Esophagus muscularis mucosa (tissue), 4 donors: Measurements from ENCODE around the gene TMEM86A. TPM values are rescaled to one million over a fixed set of nuclear protein-coding genes. Genes with fewer than 3 reads are reported as not detected.

Experiments used
- DNase-seq: peaks from one replicate; pipeline ENCODE4 v3.0.0-alpha.2; 2017; ENCODE audit errors: extremely low spot score
- H3K27ac ChIP-seq, 4 donors: fragments of 200-600 bp; sonication (generic); replicated peaks in 1 of 4; 1 replicate in 3 of 4; 2 replicates in 1 of 4; pipeline ENCODE4 v1.5.1; 2016 to 2019; ENCODE audit warnings: mild to moderate bottlenecking in 1 of 4
- H3K27me3 ChIP-seq, 4 donors: fragments of 200-600 bp; sonication (generic); one replicate each; pipeline versions ENCODE4 v1.5.1 to v1.6.0; 2016 to 2019
- H3K36me3 ChIP-seq, 4 donors: fragments of 200-600 bp; sonication (generic); one replicate each; pipeline ENCODE4 v1.5.1; 2016 to 2019
- H3K4me1 ChIP-seq, 4 donors: fragments of 200-600 bp; sonication (generic); one replicate each; pipeline ENCODE4 v1.5.1; 2016 to 2019
- H3K4me3 ChIP-seq, 4 donors: fragments of 200-600 bp; sonication (generic); 1 replicate in 2 of 4; 2 replicates in 2 of 4; pipeline ENCODE4 v1.5.1; 2016 to 2019; ENCODE audit warnings: mild to moderate bottlenecking in 4 of 4, moderate library complexity in 1 of 4
- H3K9me3 ChIP-seq, 4 donors: fragments of 200-600 bp; sonication (generic); 1 replicate in 3 of 4; 2 replicates in 1 of 4; pipeline ENCODE4 v1.5.1; 2016 to 2019
- CTCF ChIP-seq, 3 experiments: fragments of 200-600 bp in 2 of 3; fragments of 450-650 bp in 1 of 3; sonication (generic) in 2 of 3; IDR thresholded peaks; one replicate each; pipeline ENCODE4 v1.5.1; 2017 to 2019; ENCODE audit warnings: antibody characterized with exemption in 3 of 3, mild to moderate bottlenecking in 2 of 3, moderate library complexity in 1 of 3
- EP300 ChIP-seq: sonication (generic); formaldehyde crosslinking; IDR thresholded peaks from one replicate; pipeline ENCODE4 v1.6.1; 2017; ENCODE audit warnings: antibody characterized with exemption
- POLR2A ChIP-seq: fragments of 450-650 bp; IDR thresholded peaks from one replicate; pipeline ENCODE4 v1.6.1; 2017; ENCODE audit warnings: antibody characterized with exemption, moderate library complexity, mild to moderate bottlenecking, low read depth
- POLR2AphosphoS5 ChIP-seq, 2 donors: sonication (generic); formaldehyde crosslinking; IDR thresholded peaks; one replicate each; pipeline ENCODE4 v1.6.1; 2017; ENCODE audit warnings: antibody characterized with exemption in 2 of 2
- WGBS: methylation state at CpG from one replicate; pipeline ENCODE4 v1.1.5; 2018; 5-methylcytosine and 5-hydroxymethylcytosine counted together
- intact Hi-C: fragments of 100-400 bp; cut with DNase I; formaldehyde crosslinking; loops from one replicate; pipeline ENCODE4 v1.15.1; 2023
- total RNA-seq, 4 donors: library from RNA; depleted of rRNA; stranded (reverse); fragments of >200 nt; gene quantifications; one replicate each; pipeline versions ENCODE4 v1.1.0 to v1.2.1, GENCODE V29; 2016

TMEM86A gene
- total RNA-seq, 4 donors from 2014 or later, result 2.5 to 5.5 (median 4.2) TPM

DNA sequence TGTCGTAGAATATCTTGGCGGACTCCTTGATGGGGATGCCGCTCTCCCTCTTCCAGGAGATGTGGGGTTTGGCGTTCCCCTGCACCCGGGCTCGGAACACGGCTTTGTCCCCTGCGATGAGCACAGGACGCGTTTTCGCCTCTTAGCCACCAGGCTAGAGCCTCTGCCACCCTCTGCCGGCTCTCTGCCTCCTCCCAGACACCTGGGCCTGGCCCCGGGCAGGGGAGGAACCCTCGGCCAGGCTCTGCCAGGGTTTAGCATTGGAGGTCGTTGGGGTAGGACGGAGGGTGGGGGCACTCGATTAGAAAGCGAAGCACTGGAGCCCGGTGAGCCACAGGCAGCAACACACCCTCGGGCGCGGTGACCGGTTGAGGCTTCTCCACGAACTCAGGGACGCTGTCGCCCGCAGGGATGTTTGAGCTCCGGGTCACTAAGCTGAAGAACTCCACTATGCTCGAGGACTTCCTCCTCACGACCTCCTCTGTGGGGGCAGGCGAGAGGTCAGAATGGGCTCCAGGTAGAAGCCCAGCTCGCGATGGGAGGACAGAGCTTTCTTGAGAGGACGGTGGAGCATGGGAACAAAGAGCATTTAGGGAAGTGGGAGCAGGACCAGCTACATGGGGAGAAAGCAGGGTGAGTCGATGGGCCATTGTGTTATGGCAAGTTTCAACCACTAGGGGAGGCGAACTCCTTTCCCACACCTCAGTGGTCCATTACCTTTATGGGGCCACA is 23.1 kb downstream of the TMEM86A start:
- TF ChIP-seq CTCF (IDR thresholded peaks at IDR 0.05) (peak; percentile 62 to 85 (median 67)), POLR2A (no peak)
- peaks cover 7 to 22% (median 19%) of the 10 kb centered on the region in 4 donors for H3K4me1 ChIP-seq
- peak overlapping the region; percentile 60 to 74 (median 68) for H3K4me3 ChIP-seq
- H3K27me3 ChIP-seq, result no peaks in the 10 kb centered on the region
- no peaks in the 10 kb centered on the region for H3K9me3 ChIP-seq
- no peaks in the 10 kb centered on the region for H3K36me3 ChIP-seq
- H3K27ac ChIP-seq, result peak overlapping the region; percentile 66 to 79 (median 72)
- intact Hi-C loops, result loop anchor here (5.0 kb wide), 1 partner anchor 134 kb away; the partner anchor contains the start of gene UEVLD
- peak; percentile 93 for DNase-seq
- WGBS, result 3% methylated on average over 22 of the region's 36 CpGs

DNA sequence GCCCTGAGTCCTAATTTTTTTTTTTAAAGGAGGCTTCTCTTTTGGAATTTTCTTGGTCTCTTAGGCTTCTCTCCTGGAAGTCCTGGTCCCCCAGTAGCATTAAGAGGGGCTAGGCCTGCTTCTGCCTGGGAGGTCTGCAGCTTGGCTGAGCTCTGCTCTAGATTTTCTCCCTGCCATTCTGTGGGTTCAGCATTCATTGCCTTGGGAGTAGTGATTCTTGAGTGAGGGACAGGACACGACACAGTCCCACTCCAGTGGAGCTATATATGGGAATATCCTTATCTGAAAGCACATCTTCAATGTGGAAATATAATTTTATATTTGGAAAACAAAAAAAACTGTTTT is 23.7 kb downstream of the TMEM86A start:
- no peak for TF ChIP-seq POLR2A
- no peak for TF ChIP-seq CTCF (IDR thresholded peaks at IDR 0.05)
- TF ChIP-seq POLR2AphosphoS5 (IDR thresholded peaks at IDR 0.05), result no peak
- TF ChIP-seq EP300, result no peak
- intact Hi-C loops, result loop anchor here (5.0 kb wide), 1 partner anchor 135 kb away; the partner anchor contains the start of gene UEVLD
- Histone ChIP-seq H3K4me3 (peak overlapping the region; percentile 60 to 74 (median 68)), H3K4me1 (peaks cover 7 to 22% (median 20%) of the 10 kb centered on the region in 4 donors), H3K9me3 (no peaks in the 10 kb centered on the region), H3K27me3 (no peaks in the 10 kb centered on the region), H3K36me3 (no peaks in the 10 kb centered on the region), H3K27ac (peak overlapping the region in 2 of 4 donors; percentile 70 to 73)
- WGBS, result 67% methylated on average over 1 of the region's 1 CpG
- DNase-seq, result no peak

DNA sequence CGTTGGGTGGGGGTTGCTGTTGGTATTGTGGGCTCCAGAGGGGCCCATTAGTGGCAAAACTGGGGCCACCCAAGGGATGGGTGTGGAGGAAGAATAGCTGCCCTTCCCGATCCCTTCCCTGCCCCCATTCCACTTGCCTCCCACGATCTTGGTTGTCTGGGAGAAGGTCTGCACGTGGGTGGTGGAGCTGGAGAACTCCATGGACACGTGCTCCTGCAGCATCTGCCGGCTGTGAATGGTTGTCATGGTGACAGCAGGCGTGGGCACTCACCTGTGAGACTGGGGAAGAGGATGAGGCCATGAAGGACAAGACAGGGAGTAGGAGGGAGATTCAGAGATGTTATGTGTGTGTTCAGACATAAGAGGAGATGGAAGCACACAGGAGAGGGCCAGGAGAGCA is 25.4 kb downstream of the TMEM86A start:
- H3K9me3 ChIP-seq, result no peaks in the 10 kb centered on the region
- peaks cover 12 to 28% (median 26%) of the 10 kb centered on the region in 4 donors for H3K4me1 ChIP-seq
- H3K27ac ChIP-seq, result no peak overlapping the region
- no peaks in the 10 kb centered on the region for H3K27me3 ChIP-seq
- no peaks in the 10 kb centered on the region for H3K36me3 ChIP-seq
- DNase-seq, result no peak
- intact Hi-C loops, result loop anchor here (5.0 kb wide), 1 partner anchor 137 kb away; the partner anchor contains the start of gene UEVLD
- no peak overlapping the region for H3K4me3 ChIP-seq
- 57% methylated on average over 7 of the region's 7 CpGs for WGBS
- TF ChIP-seq CTCF (IDR thresholded peaks at IDR 0.05) (no peak), POLR2AphosphoS5 (IDR thresholded peaks at IDR 0.05) (no peak), EP300 (no peak), POLR2A (no peak)

DNA sequence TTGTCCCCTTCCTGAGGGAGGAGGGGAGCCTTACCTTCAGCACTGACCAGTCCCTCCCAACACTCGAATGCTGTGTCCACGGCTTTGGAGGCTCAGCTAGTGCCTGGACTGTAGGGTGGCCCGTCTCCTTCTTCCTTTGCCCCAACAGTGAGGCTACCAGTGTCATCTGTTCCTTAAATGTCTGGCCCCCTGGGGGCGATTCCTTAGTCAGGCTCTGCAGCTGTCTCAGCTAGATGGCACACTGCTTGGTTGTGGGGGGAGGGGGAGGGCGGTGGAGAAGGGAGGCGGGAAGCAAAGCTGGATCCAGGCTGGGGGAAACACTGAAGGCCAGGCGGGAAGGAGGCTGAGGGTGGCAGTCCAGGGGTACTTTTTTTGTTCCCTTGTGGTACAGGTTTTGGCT is 27.5 kb downstream of the TMEM86A start, which contains the start of gene IGSF22:
Gene IGSF22, minus strand, starts transcription at position 149 of the 400 bp plus-strand sequence. CDS start 1,952 bp downstream, outside the sequence.
- intact Hi-C loops, result no loop called here
- Histone ChIP-seq H3K36me3 (no peaks in the 10 kb centered on the region), H3K4me3 (no peak within 1 kb of the TSS), H3K27ac (no peak within 1 kb of the TSS), H3K4me1 (peaks cover 7 to 20% (median 18%) of the 10 kb centered on the region in 4 donors), H3K9me3 (no peaks in the 10 kb centered on the region), H3K27me3 (no peaks in the 10 kb centered on the region)
- TF ChIP-seq EP300 (no peak), POLR2A (no peak), CTCF (IDR thresholded peaks at IDR 0.05) (no peak), POLR2AphosphoS5 (IDR thresholded peaks at IDR 0.05) (no peak)
- no peak for DNase-seq
- 67% methylated on average over 7 of the region's 7 CpGs for WGBS
